ENCODE measurements around the gene ENOX1.

Gene ENOX1

GRCh38 chr13:43587376-43587775, 199.4 kb downstream of the ENOX1 start:
- no peak for DNase-seq

- DNase-seq, result no peak
Observed at GRCh38 chr13:43584751-43585150, 202.0 kb downstream of the ENOX1 start.

- no peak for DNase-seq
Observed at GRCh38 chr13:43583321-43583720, 203.5 kb downstream of the ENOX1 start.

- no peak for DNase-seq
Observed at GRCh38 chr13:43580280-43580679, 206.5 kb downstream of the ENOX1 start.

- no peak for DNase-seq
Observed at GRCh38 chr13:43579321-43579720, 207.5 kb downstream of the ENOX1 start.

- no peak for DNase-seq
Observed at GRCh38 chr13:43574605-43575004, 212.2 kb downstream of the ENOX1 start.

- no peak for DNase-seq
Observed at GRCh38 chr13:43573802-43574514, 212.8 kb downstream of the ENOX1 start.

- DNase-seq, result no peak
Observed at GRCh38 chr13:43573361-43573740, 213.4 kb downstream of the ENOX1 start.

- no peak for DNase-seq
Observed at GRCh38 chr13:43572656-43573360, 214.0 kb downstream of the ENOX1 start.

GRCh38 chr13:43569658-43570057, 217.1 kb downstream of the ENOX1 start:
- no peak for DNase-seq

- no peak for DNase-seq
Observed at GRCh38 chr13:43567608-43568007, 219.2 kb downstream of the ENOX1 start.

GRCh38 chr13:43564952-43565351, 221.8 kb downstream of the ENOX1 start:
- DNase-seq, result no peak

- DNase-seq, result no peak
Observed at GRCh38 chr13:43561081-43561480, 225.7 kb downstream of the ENOX1 start.

GRCh38 chr13:43558939-43559338, 227.8 kb downstream of the ENOX1 start:
- DNase-seq, result no peak

- no peak for DNase-seq
Observed at GRCh38 chr13:43558326-43558725, 228.4 kb downstream of the ENOX1 start.

GRCh38 chr13:43555667-43556066, 231.1 kb downstream of the ENOX1 start:
- DNase-seq, result no peak

- no peak for DNase-seq
Observed at GRCh38 chr13:43551897-43552456, 234.8 kb downstream of the ENOX1 start.

GRCh38 chr13:43546816-43547215, 240.0 kb downstream of the ENOX1 start:
- DNase-seq, result no peak

- peak; percentile 48 for DNase-seq
Observed at GRCh38 chr13:43546251-43546650, 240.5 kb downstream of the ENOX1 start.

GRCh38 chr13:43545317-43545874, 241.4 kb downstream of the ENOX1 start:
- DNase-seq, result no peak

- DNase-seq, result no peak
Observed at GRCh38 chr13:43544631-43545030, 242.1 kb downstream of the ENOX1 start.

- no peak for DNase-seq
Observed at GRCh38 chr13:43544011-43544410, 242.8 kb downstream of the ENOX1 start.

GRCh38 chr13:43543331-43543730, 243.4 kb downstream of the ENOX1 start:
- DNase-seq, result no peak

GRCh38 chr13:43537124-43537523, 249.6 kb downstream of the ENOX1 start:
- no peak for DNase-seq
